GM23338 (cell line): ENCODE data around the gene ENPP7. TPM values are rescaled to one million over a fixed set of nuclear protein-coding genes. Genes with fewer than 3 reads are reported as not detected.

ENCODE experiments used
- ATAC-seq: fragments of 200-7000 bp; cut with Tn5 transposase; 3 replicates; pipeline ENCODE4 v1.9.1; 2020
- DNase-seq: peaks from one replicate; pipeline ENCODE4 v3.0.0-alpha.2; 2015; ENCODE audit warnings: low spot score
- H2AFZ ChIP-seq: fragments of 200-600 bp; sonication (generic); 2 replicates; pipeline ENCODE4 v1.8.0; 2016; ENCODE audit warnings: antibody characterized with exemption, mild to moderate bottlenecking, moderate library complexity
- H3F3A ChIP-seq: fragments of 200-600 bp; sonication (generic); replicated peaks from 2 replicates; pipeline ENCODE4 v1.8.0; 2017; ENCODE audit warnings: antibody characterized with exemption, mixed run types, low read depth
- H3K27ac ChIP-seq: fragments of 200-600 bp; sonication (generic); 2 replicates; pipeline ENCODE4 v1.6.1; 2016; ENCODE audit warnings: low read depth
- H3K27me3 ChIP-seq: fragments of 200-600 bp; sonication (generic); 2 replicates; pipeline ENCODE4 v1.8.0; 2016; ENCODE audit warnings: mild to moderate bottlenecking, mixed run types, moderate library complexity; ENCODE audit not compliant: insufficient read depth
- H3K36me3 ChIP-seq: fragments of 200-600 bp; sonication (generic); 2 replicates; pipeline ENCODE4 v1.8.0; 2016; ENCODE audit warnings: mild to moderate bottlenecking; ENCODE audit not compliant: insufficient read depth
- H3K4me1 ChIP-seq: fragments of 200-600 bp; sonication (generic); 2 replicates; pipeline ENCODE4 v1.8.0; 2016; ENCODE audit warnings: mild to moderate bottlenecking, moderate library complexity; ENCODE audit not compliant: insufficient read depth
- H3K4me2 ChIP-seq: fragments of 200-600 bp; sonication (generic); 2 replicates; pipeline ENCODE4 v1.7.1; 2017; ENCODE audit warnings: mixed run types
- H3K4me3 ChIP-seq: fragments of 200-600 bp; sonication (generic); 2 replicates; pipeline ENCODE4 v1.6.1; 2016; ENCODE audit warnings: mixed run types
- H3K79me2 ChIP-seq: fragments of 200-600 bp; sonication (generic); replicated peaks from 2 replicates; pipeline ENCODE4 v1.8.0; 2017; ENCODE audit warnings: mild to moderate bottlenecking; ENCODE audit not compliant: insufficient read depth
- H3K9me2 ChIP-seq: fragments of 200-600 bp; sonication (generic); 2 replicates; pipeline ENCODE4 v1.8.0; 2017; ENCODE audit not compliant: insufficient read depth
- H4K20me1 ChIP-seq: fragments of 200-600 bp; sonication (generic); replicated peaks from 2 replicates; pipeline ENCODE4 v1.8.0; 2017; ENCODE audit warnings: mild to moderate bottlenecking; ENCODE audit not compliant: insufficient read depth
- H3K27ac Mint-ChIP-seq: 2 replicates; pipeline ENCODE4 v1.8.0; 2020; ENCODE audit warnings: inconsistent platforms, mild to moderate bottlenecking, moderate library complexity, mixed read lengths
- H3K27me3 Mint-ChIP-seq: 3 replicates; pipeline ENCODE4 v1.8.0; 2022; ENCODE audit warnings: low read depth, mild to moderate bottlenecking, moderate library complexity, mixed read lengths, inconsistent platforms; ENCODE audit not compliant: insufficient read depth, poor library complexity
- H3K36me3 Mint-ChIP-seq: 3 replicates; pipeline ENCODE4 v1.8.0; 2021; ENCODE audit warnings: low read depth, mild to moderate bottlenecking, inconsistent platforms, moderate library complexity, mixed read lengths
- H3K4me1 Mint-ChIP-seq: 3 replicates; pipeline ENCODE4 v1.8.0; 2020; ENCODE audit warnings: mild to moderate bottlenecking, inconsistent platforms, mixed read lengths
- H3K4me3 Mint-ChIP-seq: 3 replicates; pipeline ENCODE4 v1.8.0; 2021; ENCODE audit warnings: moderate library complexity, mild to moderate bottlenecking, inconsistent platforms, mixed read lengths
- H3K9me3 Mint-ChIP-seq: 3 replicates; pipeline ENCODE4 v1.8.0; 2020; ENCODE audit warnings: moderate library complexity, mild to moderate bottlenecking, inconsistent platforms, mixed read lengths
- CREB1 ChIP-seq: fragments of 250-450 bp; sonication (Bioruptor Pico); IDR thresholded peaks from 2 replicates; pipeline ENCODE4 v1.5.0; 2020; ENCODE audit warnings: low read depth, mild to moderate bottlenecking, moderate library complexity
- CTCF ChIP-seq, 2 experiments: fragments of 200-600 bp in 1 of 2; sonication (generic) in 1 of 2; conservative IDR thresholded peaks; 2 replicates each; pipeline versions ENCODE4 v1.5.1 to v1.6.1; 2016 to 2017; ENCODE audit warnings: antibody characterized with exemption in 2 of 2, low read depth in 2 of 2, mild to moderate bottlenecking in 2 of 2, moderate library complexity in 1 of 2
- EZH2 ChIP-seq: fragments of 200-600 bp; sonication (generic); IDR thresholded peaks from one replicate; pipeline ENCODE4 v1.8.0; 2017; ENCODE audit warnings: antibody characterized with exemption, mild to moderate bottlenecking, low read depth; ENCODE audit not compliant: unreplicated experiment
- EZH2phosphoT487 ChIP-seq: fragments of 200-600 bp; sonication (generic); IDR thresholded peaks from one replicate; pipeline ENCODE4 v1.8.1; 2018; ENCODE audit warnings: antibody characterized with exemption; ENCODE audit not compliant: unreplicated experiment
- JUNB ChIP-seq: IDR thresholded peaks from one replicate; pipeline ENCODE4 v1.6.1; 2016; ENCODE audit warnings: antibody characterized with exemption; ENCODE audit not compliant: unreplicated experiment
- NANOG ChIP-seq: IDR thresholded peaks from 2 replicates; pipeline ENCODE4 v1.6.1; 2016; ENCODE audit warnings: antibody characterized with exemption, borderline replicate concordance
- POLR2AphosphoS5 ChIP-seq: IDR thresholded peaks from 2 replicates; pipeline ENCODE4 v1.6.1; 2016; ENCODE audit warnings: antibody characterized with exemption, low read depth
- STAT1 ChIP-seq: IDR thresholded peaks from one replicate; pipeline ENCODE4 v1.6.1; 2016; ENCODE audit warnings: antibody characterized with exemption; ENCODE audit not compliant: unreplicated experiment
- ZNF114 ChIP-seq: fragments of 250-450 bp; sonication (Bioruptor Pico); IDR thresholded peaks from 2 replicates; pipeline ENCODE4 v1.5.0; 2020; ENCODE audit warnings: mild to moderate bottlenecking, moderate library complexity
- ZNF331 ChIP-seq: fragments of 250-450 bp; sonication (Bioruptor Pico); IDR thresholded peaks from 2 replicates; pipeline ENCODE4 v1.5.0; 2020; ENCODE audit warnings: low read depth, mild to moderate bottlenecking, moderate library complexity
- long read RNA-seq: library from polyadenylated mRNA; unstranded; transcript quantifications from one replicate; pipeline ENCODE4 v2.0.0, GENCODE V29; 2020; ENCODE audit not compliant: unreplicated experiment
- polyA plus RNA-seq: library from polyadenylated mRNA; unstranded; fragments of >200 nt; fragmentation: Nextera tagmentation; extraction: Ambion mirVana; gene quantifications from 2 replicates; pipeline ENCODE4 v1.2.1, GENCODE V29; 2016
- total RNA-seq: library from RNA; depleted of rRNA; stranded (reverse); fragments of >200 nt; shearing (Covaris generic); gene quantifications from 2 replicates; pipeline ENCODE4 v1.2.3, GENCODE V29; 2014; rRNA removed
- TF ChIP-seq, protein P1 (sequence below): IDR thresholded peaks from one replicate; pipeline ENCODE4 v1.6.1; 2018; ENCODE audit warnings: antibody characterized with exemption; ENCODE audit not compliant: unreplicated experiment
- TF ChIP-seq, protein P2 (sequence below): fragments of 250-450 bp; sonication (Bioruptor Pico); IDR thresholded peaks from 2 replicates; pipeline ENCODE4 v1.5.0; 2020; ENCODE audit warnings: mild to moderate bottlenecking, moderate library complexity

Gene ENPP7, protein sequence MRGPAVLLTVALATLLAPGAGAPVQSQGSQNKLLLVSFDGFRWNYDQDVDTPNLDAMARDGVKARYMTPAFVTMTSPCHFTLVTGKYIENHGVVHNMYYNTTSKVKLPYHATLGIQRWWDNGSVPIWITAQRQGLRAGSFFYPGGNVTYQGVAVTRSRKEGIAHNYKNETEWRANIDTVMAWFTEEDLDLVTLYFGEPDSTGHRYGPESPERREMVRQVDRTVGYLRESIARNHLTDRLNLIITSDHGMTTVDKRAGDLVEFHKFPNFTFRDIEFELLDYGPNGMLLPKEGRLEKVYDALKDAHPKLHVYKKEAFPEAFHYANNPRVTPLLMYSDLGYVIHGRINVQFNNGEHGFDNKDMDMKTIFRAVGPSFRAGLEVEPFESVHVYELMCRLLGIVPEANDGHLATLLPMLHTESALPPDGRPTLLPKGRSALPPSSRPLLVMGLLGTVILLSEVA
- not detected in 2 replicates for total RNA-seq
- not detected in 2 replicates for polyA plus RNA-seq
- long read RNA-seq: 0 reads

- H3K27ac Mint-ChIP-seq: no peak within 1 kb of the TSS
- Histone ChIP-seq H3F3A (no peaks in the 10 kb centered on the region), H3K4me1 (no peaks in the 10 kb centered on the region), H3K9me2 (no peaks in the 10 kb centered on the region), H3K36me3 (no peaks in the 10 kb centered on the region), H3K79me2 (no peaks in the 10 kb centered on the region), H3K4me2 (no peak within 1 kb of the TSS), H2AFZ (no peak within 1 kb of the TSS), H3K4me3 (no peak within 1 kb of the TSS), H3K27ac (no peak within 1 kb of the TSS), H4K20me1 (no peaks in the 10 kb centered on the region), H3K27me3 (no peaks in the 10 kb centered on the region)
- H3K27me3 Mint-ChIP-seq: peaks cover 18% of the 10 kb centered on the region
- peaks cover 7% of the 10 kb centered on the region; the same call in 1 of the 3 replicates for H3K4me1 Mint-ChIP-seq
- no peaks in the 10 kb centered on the region for H3K9me3 Mint-ChIP-seq
- H3K36me3 Mint-ChIP-seq: no peaks in the 10 kb centered on the region
- DNase-seq: no peak
- ATAC-seq: no peak
- no peak within 1 kb of the TSS for H3K4me3 Mint-ChIP-seq
- no peak for TF ChIP-seq NANOG
- TF ChIP-seq ZNF114: no peak
- no peak for TF ChIP-seq EZH2
- TF ChIP-seq EZH2phosphoT487: no peak
- TF ChIP-seq, protein P1, sequence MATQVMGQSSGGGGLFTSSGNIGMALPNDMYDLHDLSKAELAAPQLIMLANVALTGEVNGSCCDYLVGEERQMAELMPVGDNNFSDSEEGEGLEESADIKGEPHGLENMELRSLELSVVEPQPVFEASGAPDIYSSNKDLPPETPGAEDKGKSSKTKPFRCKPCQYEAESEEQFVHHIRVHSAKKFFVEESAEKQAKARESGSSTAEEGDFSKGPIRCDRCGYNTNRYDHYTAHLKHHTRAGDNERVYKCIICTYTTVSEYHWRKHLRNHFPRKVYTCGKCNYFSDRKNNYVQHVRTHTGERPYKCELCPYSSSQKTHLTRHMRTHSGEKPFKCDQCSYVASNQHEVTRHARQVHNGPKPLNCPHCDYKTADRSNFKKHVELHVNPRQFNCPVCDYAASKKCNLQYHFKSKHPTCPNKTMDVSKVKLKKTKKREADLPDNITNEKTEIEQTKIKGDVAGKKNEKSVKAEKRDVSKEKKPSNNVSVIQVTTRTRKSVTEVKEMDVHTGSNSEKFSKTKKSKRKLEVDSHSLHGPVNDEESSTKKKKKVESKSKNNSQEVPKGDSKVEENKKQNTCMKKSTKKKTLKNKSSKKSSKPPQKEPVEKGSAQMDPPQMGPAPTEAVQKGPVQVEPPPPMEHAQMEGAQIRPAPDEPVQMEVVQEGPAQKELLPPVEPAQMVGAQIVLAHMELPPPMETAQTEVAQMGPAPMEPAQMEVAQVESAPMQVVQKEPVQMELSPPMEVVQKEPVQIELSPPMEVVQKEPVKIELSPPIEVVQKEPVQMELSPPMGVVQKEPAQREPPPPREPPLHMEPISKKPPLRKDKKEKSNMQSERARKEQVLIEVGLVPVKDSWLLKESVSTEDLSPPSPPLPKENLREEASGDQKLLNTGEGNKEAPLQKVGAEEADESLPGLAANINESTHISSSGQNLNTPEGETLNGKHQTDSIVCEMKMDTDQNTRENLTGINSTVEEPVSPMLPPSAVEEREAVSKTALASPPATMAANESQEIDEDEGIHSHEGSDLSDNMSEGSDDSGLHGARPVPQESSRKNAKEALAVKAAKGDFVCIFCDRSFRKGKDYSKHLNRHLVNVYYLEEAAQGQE: no peak
- no peak for TF ChIP-seq CREB1
- no peak for TF ChIP-seq CTCF (conservative IDR thresholded peaks at IDR 0.05; ENCODE audit: low read depth in 2 of 2)
- no peak for TF ChIP-seq ZNF331 (CRISPR knock-in tag)
- TF ChIP-seq, protein P2, sequence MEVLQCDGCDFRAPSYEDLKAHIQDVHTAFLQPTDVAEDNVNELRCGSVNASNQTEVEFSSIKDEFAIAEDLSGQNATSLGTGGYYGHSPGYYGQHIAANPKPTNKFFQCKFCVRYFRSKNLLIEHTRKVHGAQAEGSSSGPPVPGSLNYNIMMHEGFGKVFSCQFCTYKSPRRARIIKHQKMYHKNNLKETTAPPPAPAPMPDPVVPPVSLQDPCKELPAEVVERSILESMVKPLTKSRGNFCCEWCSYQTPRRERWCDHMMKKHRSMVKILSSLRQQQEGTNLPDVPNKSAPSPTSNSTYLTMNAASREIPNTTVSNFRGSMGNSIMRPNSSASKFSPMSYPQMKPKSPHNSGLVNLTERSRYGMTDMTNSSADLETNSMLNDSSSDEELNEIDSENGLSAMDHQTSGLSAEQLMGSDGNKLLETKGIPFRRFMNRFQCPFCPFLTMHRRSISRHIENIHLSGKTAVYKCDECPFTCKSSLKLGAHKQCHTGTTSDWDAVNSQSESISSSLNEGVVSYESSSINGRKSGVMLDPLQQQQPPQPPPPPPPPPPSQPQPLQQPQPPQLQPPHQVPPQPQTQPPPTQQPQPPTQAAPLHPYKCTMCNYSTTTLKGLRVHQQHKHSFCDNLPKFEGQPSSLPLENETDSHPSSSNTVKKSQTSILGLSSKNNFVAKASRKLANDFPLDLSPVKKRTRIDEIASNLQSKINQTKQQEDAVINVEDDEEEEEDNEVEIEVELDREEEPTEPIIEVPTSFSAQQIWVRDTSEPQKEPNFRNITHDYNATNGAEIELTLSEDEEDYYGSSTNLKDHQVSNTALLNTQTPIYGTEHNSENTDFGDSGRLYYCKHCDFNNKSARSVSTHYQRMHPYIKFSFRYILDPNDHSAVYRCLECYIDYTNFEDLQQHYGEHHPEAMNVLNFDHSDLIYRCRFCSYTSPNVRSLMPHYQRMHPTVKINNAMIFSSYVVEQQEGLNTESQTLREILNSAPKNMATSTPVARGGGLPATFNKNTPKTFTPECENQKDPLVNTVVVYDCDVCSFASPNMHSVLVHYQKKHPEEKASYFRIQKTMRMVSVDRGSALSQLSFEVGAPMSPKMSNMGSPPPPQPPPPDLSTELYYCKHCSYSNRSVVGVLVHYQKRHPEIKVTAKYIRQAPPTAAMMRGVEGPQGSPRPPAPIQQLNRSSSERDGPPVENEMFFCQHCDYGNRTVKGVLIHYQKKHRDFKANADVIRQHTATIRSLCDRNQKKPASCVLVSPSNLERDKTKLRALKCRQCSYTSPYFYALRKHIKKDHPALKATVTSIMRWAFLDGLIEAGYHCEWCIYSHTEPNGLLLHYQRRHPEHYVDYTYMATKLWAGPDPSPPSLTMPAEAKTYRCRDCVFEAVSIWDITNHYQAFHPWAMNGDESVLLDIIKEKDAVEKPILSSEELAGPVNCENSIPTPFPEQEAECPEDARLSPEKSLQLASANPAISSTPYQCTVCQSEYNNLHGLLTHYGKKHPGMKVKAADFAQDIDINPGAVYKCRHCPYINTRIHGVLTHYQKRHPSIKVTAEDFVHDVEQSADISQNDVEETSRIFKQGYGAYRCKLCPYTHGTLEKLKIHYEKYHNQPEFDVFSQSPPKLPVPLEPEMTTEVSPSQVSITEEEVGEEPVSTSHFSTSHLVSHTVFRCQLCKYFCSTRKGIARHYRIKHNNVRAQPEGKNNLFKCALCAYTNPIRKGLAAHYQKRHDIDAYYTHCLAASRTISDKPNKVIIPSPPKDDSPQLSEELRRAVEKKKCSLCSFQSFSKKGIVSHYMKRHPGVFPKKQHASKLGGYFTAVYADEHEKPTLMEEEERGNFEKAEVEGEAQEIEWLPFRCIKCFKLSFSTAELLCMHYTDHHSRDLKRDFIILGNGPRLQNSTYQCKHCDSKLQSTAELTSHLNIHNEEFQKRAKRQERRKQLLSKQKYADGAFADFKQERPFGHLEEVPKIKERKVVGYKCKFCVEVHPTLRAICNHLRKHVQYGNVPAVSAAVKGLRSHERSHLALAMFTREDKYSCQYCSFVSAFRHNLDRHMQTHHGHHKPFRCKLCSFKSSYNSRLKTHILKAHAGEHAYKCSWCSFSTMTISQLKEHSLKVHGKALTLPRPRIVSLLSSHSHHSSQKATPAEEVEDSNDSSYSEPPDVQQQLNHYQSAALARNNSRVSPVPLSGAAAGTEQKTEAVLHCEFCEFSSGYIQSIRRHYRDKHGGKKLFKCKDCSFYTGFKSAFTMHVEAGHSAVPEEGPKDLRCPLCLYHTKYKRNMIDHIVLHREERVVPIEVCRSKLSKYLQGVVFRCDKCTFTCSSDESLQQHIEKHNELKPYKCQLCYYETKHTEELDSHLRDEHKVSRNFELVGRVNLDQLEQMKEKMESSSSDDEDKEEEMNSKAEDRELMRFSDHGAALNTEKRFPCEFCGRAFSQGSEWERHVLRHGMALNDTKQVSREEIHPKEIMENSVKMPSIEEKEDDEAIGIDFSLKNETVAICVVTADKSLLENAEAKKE (CRISPR knock-in tag): no peak
- no peak for TF ChIP-seq STAT1
- no peak for TF ChIP-seq POLR2AphosphoS5
- no peak for TF ChIP-seq JUNB
Measured at GRCh38 chr17:79730769-79731483, at the start of gene ENPP7. Gene ENPP7, plus strand, starts transcription at chr17:79730943. Its CDS starts 197 bp downstream, at chr17:79731140.
